GM19463 (cell line): ENCODE results near the gene NUMB.
"Not testable (repeated sequence)": the region's sequence is repeated elsewhere in the genome, so short reads cannot be mapped to it uniquely, and the experiment has no call there.

Experiments used
- ATAC-seq: cut with Tn5 transposase; IDR thresholded peaks from one replicate; pipeline ENCODE4 v1.9.1; 2021; ENCODE audit warnings: mild to moderate bottlenecking, moderate library complexity; ENCODE audit not compliant: unreplicated experiment

NUMB gene

GRCh38 chr14:73368616-73369015, 89.7 kb downstream of the NUMB start:
- ATAC-seq: no peak

DNA sequence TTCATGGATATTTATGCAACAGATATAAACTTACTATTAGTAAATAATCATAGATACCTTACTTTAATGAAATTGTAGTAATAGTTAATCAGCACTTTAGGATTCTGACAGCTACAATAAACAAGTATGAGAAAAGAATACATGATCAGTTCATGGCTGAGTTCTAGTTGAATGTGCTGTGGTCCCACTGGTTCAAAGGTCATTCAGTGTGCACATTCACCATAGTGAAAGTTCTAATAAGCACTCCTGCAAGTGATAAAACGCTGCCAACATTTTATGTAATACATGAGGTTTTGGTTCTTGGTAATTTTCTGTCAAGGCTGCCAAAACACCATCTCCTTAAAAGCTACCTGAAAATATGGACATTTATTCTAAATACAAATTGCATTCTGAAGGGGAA, 92.6 kb downstream of the NUMB start:
- no peak for ATAC-seq

DNA sequence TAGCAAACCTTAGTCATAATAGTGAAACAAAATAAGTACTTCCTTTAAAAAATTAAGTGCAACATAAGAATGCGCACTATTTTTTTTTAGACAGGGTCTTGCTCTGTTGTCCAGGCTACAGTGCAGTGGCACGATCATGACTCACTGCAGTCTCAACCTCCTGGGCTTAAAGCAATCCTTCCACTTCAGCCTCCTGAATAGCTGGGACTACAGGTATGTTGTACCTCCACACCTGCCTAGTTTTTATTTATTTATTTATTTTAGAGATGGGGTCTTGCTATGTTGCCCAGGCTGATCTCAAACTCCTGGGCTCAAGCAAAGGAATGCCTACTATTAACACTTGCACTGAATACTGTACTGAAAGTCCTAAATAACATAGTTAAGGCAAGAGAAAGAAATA, 93.8 kb downstream of the NUMB start:
- no peak for ATAC-seq

GRCh38 chr14:73359445-73359844, 98.9 kb downstream of the NUMB start:
- no peak for ATAC-seq

DNA sequence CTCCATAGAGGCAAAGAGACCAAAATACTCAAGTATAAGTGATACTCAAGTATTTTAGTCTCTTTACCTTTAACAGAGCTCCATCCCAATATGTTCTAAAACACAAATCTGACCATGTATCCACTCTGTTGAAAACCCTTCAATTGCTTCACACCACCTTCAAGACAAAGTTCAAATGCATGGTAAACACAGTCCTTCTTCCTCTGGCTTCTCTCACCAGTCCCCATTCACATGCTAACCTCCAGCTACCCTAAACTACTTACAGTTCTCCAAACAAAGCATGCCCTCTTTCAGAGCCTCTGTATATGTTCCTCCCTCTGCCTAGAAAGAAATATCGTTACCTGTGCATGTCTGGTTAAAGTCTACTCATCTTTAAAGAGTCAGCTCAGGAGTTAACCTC, 100.2 kb downstream of the NUMB start:
- ATAC-seq: no peak

- not testable (repeated sequence) for ATAC-seq
These were observed 109.3 kb downstream of the NUMB start for GRCh38 chr14:73349091-73349490.

GRCh38 chr14:73344319-73344718, 114.0 kb downstream of the NUMB start:
- no peak for ATAC-seq

DNA sequence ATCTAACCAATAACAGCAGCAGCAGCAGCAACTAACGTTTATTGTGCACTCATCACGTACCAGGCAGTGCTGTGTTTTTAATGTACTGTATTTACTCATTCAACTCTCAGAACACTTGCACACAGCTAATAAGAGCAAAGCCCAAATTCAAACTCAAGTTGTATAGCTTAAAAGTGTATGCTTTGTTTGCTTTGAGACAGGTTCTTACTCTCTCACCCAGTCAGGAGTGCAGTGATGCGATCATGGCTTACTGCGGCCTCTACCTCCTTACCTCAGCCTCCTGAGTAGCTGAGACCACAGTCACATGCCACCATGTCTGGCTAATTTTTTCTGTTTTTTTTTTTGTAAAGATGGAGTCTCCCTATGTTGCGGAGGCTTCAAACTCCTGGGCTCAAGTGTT, 115.7 kb downstream of the NUMB start:
- no peak for ATAC-seq

DNA sequence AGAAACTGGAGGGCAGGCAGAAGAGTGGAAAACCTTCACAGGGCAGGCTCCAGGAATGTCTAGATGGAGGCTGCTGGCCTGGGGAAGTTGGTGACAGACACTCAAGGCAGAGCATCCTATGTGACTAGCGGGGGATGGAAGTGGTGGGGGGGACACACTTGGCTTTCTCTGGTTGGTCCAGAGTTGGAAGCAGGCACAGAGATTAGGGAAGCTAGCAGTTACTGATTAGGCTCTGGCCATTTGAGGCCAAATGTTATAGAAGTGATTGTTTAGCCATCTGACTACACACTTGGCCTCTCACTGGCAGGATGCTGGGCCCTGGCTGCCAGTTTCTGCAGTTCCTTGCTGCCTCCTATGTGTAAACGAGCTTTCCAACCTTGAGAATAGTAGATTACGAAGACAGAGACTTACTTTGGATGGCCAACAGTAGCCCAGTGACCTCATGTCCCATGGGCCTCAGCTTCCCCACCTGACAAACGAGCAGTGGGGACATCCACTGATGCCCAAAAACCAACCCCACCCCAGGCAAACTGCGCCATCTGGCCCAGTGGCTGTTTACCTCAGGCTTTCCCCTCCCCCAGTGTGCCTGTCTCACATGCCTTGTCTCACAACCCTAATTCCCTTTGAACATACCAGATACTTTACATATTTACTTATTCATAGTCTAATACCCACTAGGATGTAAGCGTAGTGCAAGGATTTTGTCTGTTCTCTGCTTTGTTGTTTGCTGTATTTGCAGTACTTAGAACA, 118.3 kb downstream of the NUMB start:
- ATAC-seq: no peak

- no peak for ATAC-seq
These were observed 119.1 kb downstream of the NUMB start for GRCh38 chr14:73339206-73339605.

- ATAC-seq: no peak
These were observed 119.8 kb downstream of the NUMB start for GRCh38 chr14:73338551-73338950.

GRCh38 chr14:73333031-73333430, 125.3 kb downstream of the NUMB start:
- no peak for ATAC-seq

DNA sequence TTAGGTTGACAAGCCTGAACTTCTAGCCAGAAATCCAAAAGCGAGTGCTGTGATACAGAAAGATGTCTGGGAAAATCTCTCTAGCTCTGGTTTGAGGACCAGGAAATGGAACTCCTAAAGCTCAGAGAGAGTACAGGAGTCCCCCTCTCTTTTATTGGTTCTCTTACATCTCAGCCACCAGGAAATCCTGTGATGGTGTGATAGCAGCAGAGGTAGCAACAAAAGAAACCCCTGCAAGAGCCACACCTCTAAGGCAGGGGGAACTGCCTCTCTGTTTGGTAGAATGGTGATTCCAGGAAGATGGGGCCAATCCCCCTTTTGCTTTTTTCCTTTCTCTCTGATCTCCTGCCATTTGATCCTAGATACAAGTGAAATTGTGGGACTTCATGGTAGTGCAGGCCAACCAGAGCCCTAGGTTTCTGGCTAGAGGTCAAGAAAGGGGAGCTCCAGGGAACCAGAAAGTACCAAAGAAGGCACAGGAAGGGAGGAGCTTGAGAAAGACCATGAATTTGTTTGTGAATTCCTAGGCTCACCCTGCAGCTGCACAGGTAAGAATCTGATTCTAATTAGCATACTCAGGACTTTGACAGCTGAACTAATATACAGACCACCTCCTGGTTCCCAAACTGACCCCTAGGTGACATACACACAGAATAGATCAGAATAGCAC, 132.6 kb downstream of the NUMB start:
- no peak for ATAC-seq

DNA sequence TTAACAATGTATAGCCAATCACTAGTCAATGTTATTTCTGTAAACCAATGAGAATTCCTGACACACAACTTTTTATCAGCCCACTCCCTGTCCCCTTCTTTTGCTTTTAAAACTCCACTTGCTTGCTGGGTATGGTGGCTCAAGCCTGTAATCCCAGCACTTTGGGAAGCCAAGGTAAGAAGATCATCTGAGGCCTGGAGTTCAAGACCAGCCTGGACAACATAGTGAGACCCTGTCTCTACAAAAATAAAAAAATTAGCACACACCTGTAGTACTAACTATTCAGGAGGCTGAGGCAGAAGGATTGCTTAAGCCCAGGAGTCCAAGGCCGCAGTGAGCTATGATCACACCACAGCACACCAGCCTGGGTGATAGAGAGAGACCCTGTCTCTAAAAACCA, 133.3 kb downstream of the NUMB start:
- ATAC-seq: no peak

- ATAC-seq: no peak
These were observed 133.8 kb downstream of the NUMB start for GRCh38 chr14:73324533-73324932.

DNA sequence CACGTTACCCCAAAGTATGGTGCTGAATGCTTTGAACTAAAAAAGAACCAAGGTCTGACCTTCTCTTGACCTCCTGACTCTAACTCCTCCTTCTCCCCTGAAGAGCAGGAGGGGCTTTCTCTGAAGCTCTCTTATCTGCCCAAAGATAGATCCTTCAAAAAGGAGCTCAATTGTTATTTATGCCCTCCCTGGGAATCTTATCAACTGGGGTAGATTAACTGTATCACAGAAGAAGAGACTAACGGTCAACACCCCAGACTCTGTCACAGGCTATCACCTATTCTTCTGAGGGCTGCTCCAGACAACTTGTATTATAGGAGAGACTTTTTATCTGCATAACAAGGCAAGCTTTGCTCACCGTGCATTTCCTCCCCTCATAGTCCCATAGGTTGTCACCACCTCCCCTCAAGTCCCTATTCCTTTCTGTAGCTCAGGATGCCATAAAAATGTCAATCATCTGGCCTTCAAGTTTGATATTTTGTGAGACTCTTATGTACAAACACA, 134.4 kb downstream of the NUMB start:
- ATAC-seq: no peak

GRCh38 chr14:73313151-73313550, 145.2 kb downstream of the NUMB start:
- ATAC-seq: no peak

GRCh38 chr14:73312687-73313086, 145.7 kb downstream of the NUMB start:
- ATAC-seq: no peak

GRCh38 chr14:73311708-73312030, 146.7 kb downstream of the NUMB start:
- ATAC-seq: no peak

- not testable (repeated sequence) for ATAC-seq
These were observed 149.1 kb downstream of the NUMB start for GRCh38 chr14:73309207-73309606.

- no peak for ATAC-seq
These were observed 151.1 kb downstream of the NUMB start for GRCh38 chr14:73307261-73307660.

DNA sequence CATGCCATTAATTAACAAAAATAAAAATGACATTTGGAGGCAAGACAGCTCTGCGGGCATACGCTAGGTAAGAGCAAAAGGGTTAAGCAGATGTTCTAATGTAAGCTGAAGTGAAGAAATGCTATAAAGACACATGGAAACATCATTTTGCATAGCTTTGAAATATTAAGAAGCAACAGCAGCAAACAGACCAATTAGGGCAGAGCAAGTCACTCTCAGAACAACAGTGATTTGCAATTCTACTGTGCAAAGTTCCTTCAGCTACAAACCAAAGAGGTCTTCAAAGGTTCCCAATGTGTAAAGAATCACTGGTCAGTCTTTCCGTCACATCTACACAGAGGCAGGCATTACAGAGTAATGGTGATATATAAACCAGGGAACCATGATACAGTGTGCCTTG, 152.8 kb downstream of the NUMB start:
- ATAC-seq: no peak
